H1 (cell line): ENCODE measurements around the gene PPM1M. TPM values are rescaled to one million over a fixed set of nuclear protein-coding genes. Genes with fewer than 3 reads are reported as not detected.

Experiments
- ASH2L ChIP-seq: fragments of 200-600, 300-600 bp; sonication (generic); IDR thresholded peaks from one replicate; pipeline ENCODE4 v1.7.1; 2017; ENCODE audit warnings: low read length
- CHD2 ChIP-seq: IDR thresholded peaks from 2 replicates; pipeline ENCODE4 v1.6.1; 2012; ENCODE audit warnings: low read length, improper control_type of control experiment
- EP300 ChIP-seq, 2 experiments: IDR thresholded peaks; 1 replicate in 1 of 2; 2 replicates in 1 of 2; pipeline ENCODE4 v1.6.1; 2011 to 2012; ENCODE audit warnings: low read depth in 2 of 2, low read length in 2 of 2, mild to moderate bottlenecking in 2 of 2, borderline replicate concordance in 1 of 2, inconsistent platforms in 1 of 2, moderate library complexity in 1 of 2
- KDM1A ChIP-seq: fragments of 200-600, 300-600 bp; sonication (generic); IDR thresholded peaks from 2 replicates; pipeline ENCODE4 v1.7.1; 2016; ENCODE audit warnings: mild to moderate bottlenecking, low read length, borderline replicate concordance
- KDM5A ChIP-seq: fragments of 200-600 bp; IDR thresholded peaks from 2 replicates; pipeline ENCODE4 v1.7.1; 2012; ENCODE audit warnings: mild to moderate bottlenecking, low read length, inconsistent platforms, mixed read lengths
- POLR2A ChIP-seq, 2 experiments: IDR thresholded peaks; 1 replicate in 1 of 2; 2 replicates in 1 of 2; pipeline ENCODE4 v1.6.1; 2011; ENCODE audit warnings: low read depth in 2 of 2, low read length in 2 of 2, mild to moderate bottlenecking in 2 of 2; ENCODE audit errors: control extremely low read depth in 1 of 2
- RFX5 ChIP-seq: IDR thresholded peaks from 2 replicates; pipeline ENCODE4 v1.6.1; 2011; ENCODE audit warnings: low read depth, low read length, improper control_type of control experiment, borderline replicate concordance
- SIX5 ChIP-seq: IDR thresholded peaks from 2 replicates; pipeline ENCODE4 v1.6.1; 2011; ENCODE audit warnings: mild to moderate bottlenecking, low read depth, low read length
- SP4 ChIP-seq: IDR thresholded peaks from 2 replicates; pipeline ENCODE4 v1.6.1; 2012; ENCODE audit warnings: low read length, inconsistent platforms
- TAF7 ChIP-seq: optimal IDR thresholded peaks from 2 replicates; pipeline ENCODE3; 2011; ENCODE audit warnings: low read depth, mild to moderate bottlenecking, inconsistent platforms, low read length, moderate library complexity, borderline replicate concordance
- TBP ChIP-seq: IDR thresholded peaks from 2 replicates; pipeline ENCODE4 v1.6.1; 2011; ENCODE audit warnings: low read depth, low read length, improper control_type of control experiment
- polyA plus RNA-seq, 7 experiments: library from polyadenylated mRNA; depleted of rRNA in 3 of 7; stranded (reverse) in 5 of 7; unstranded in 2 of 7; fragments of >200 nt in 5 of 7; fragments of 200-250 nt in 2 of 7; gene quantifications; 1 replicate in 5 of 7; 2 replicates in 1 of 7; 4 replicates in 1 of 7; pipeline versions ENCODE4 v1.2.1 to v1.2.3, GENCODE V29; 2011 to 2013; ENCODE audit warnings: missing spikeins in 2 of 7, mixed read lengths in 2 of 7
- total RNA-seq: library from RNA; stranded (reverse); fragmentation: NEBNext Ultra II Directional; extraction: Animal tissue kit (Norgen Biotek cat#: 25700); gene quantifications from 2 replicates; pipeline ENCODE4 v1.2.1, GENCODE V29; 2021
- TF ChIP-seq, protein P1 (sequence below), 3 experiments: IDR thresholded peaks; 1 replicate in 2 of 3; 2 replicates in 1 of 3; pipeline versions ENCODE4 v1.5.1 to v1.6.1; 2011; ENCODE audit warnings: low read length in 3 of 3, mild to moderate bottlenecking in 3 of 3, inconsistent platforms in 2 of 3, low read depth in 1 of 3, moderate library complexity in 1 of 3; ENCODE audit not compliant: insufficient read depth in 1 of 3; ENCODE audit errors: control extremely low read depth in 1 of 3
- TF ChIP-seq, protein P2 (sequence below): IDR thresholded peaks from 2 replicates; pipeline ENCODE4 v1.6.1; 2011; ENCODE audit warnings: low read depth, mild to moderate bottlenecking, low read length; ENCODE audit not compliant: insufficient read depth
- TF ChIP-seq, protein P3 (sequence below): IDR thresholded peaks from 2 replicates; pipeline ENCODE4 v1.6.1; 2012; ENCODE audit warnings: inconsistent platforms

The PPM1M gene
- total and polyA plus RNA-seq, 2 of the 8 experiments (the other 6 are each of a cell fraction or from before 2014, with no cell fraction given): 5.2 to 6.3 TPM

DNA sequence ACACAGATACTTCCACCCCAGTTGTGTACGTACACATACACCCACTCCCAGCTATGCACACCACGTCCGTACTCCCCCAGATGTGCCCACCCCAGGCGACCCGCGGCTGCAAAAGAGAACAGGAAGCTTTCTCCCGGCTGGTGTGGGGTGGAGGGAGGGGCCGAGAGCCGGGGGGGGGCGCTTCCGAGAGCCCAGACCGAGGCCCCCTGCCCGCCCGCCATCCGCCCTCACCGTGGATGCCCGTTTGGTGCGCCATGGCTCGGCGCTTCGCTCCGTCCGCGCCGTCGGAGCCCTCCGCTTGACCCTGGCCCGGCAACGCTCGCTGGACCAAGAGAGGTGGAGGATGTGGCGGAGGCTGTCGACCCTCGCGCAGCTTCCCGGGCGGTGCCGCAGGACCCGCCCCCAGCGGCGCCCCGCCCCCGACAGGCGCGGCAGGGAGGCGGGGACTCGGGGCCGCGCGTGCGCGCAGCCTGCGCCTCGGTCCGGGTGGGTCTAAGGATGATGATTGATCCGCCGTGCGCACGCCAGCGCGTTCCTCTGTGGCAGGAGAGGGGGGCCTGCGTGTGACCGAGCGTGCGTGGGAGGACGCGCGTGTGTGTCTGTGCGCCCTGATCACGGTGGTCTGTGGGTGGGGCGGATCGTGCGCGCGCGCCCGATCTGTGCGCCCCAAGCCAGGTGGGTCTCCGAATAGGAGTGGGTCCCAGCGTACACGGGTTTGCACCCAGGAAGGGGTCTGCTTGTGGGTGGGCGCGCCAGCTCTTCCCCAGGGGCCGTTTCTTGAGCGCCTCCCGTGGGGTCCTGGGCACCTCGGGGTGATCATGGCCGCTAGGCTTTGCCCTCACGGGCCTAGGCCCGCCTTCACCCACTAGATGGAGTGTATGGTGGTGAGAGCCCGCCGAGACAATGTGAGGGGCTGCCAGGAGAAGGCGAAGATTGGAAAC is 6.5 kb upstream of the PPM1M start, which contains the start of gene TWF2 (continued):
- TF ChIP-seq CHD2 (0 out of 2 replicates have a peak, but pooled peaks have one; percentile 14), TBP (peak; percentile 53; the same call in 1 of the 2 replicates), ASH2L (peak; percentile 80), POLR2A (IDR thresholded peaks at IDR 0.05; ENCODE audit: control extremely low read depth in 1 of 2, low read depth in 2 of 2, low read length in 2 of 2) (peak in 1 of 2 experiments; percentile 75; a peak in 2 of 3 replicates), SIX5 (no peak), KDM5A (no peak), EP300 (IDR thresholded peaks at IDR 0.05; ENCODE audit: borderline replicate concordance in 1 of 2, low read depth in 2 of 2, low read length in 2 of 2) (no peak), KDM1A (no peak), TAF7 (peak; percentile 80), RFX5 (no peak), SP4 (no peak)
- TF ChIP-seq, protein P1, sequence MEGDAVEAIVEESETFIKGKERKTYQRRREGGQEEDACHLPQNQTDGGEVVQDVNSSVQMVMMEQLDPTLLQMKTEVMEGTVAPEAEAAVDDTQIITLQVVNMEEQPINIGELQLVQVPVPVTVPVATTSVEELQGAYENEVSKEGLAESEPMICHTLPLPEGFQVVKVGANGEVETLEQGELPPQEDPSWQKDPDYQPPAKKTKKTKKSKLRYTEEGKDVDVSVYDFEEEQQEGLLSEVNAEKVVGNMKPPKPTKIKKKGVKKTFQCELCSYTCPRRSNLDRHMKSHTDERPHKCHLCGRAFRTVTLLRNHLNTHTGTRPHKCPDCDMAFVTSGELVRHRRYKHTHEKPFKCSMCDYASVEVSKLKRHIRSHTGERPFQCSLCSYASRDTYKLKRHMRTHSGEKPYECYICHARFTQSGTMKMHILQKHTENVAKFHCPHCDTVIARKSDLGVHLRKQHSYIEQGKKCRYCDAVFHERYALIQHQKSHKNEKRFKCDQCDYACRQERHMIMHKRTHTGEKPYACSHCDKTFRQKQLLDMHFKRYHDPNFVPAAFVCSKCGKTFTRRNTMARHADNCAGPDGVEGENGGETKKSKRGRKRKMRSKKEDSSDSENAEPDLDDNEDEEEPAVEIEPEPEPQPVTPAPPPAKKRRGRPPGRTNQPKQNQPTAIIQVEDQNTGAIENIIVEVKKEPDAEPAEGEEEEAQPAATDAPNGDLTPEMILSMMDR (IDR thresholded peaks at IDR 0.05; ENCODE audit: control extremely low read depth in 1 of 3, insufficient read depth in 1 of 3, low read depth in 1 of 3, low read length in 3 of 3): peak in 2 of 3 experiments; percentile 38 to 40; a peak in 2 of 4 replicates
- TF ChIP-seq, protein P2, sequence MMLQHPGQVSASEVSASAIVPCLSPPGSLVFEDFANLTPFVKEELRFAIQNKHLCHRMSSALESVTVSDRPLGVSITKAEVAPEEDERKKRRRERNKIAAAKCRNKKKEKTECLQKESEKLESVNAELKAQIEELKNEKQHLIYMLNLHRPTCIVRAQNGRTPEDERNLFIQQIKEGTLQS: no peak
- TF ChIP-seq, protein P3, sequence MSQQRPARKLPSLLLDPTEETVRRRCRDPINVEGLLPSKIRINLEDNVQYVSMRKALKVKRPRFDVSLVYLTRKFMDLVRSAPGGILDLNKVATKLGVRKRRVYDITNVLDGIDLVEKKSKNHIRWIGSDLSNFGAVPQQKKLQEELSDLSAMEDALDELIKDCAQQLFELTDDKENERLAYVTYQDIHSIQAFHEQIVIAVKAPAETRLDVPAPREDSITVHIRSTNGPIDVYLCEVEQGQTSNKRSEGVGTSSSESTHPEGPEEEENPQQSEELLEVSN: no peak; the same call in 1 of the 2 replicates
